Stimulated activated CD4-positive, alpha-beta T cell treated with anti-CD3 and anti-CD28 coated beads, Interleukin-4, amount 100 ng/mL, for 48 hours (primary cell): ENCODE measurements around the gene ACSS1.
A peak's percentile ranks its signal among the peaks of the same experiment; 100 is the strongest.

Source experiments
- DNase-seq, 2 donors: peaks; one replicate each; pipeline ENCODE4 v3.0.0-alpha.2; 2020; ENCODE audit warnings: low read depth in 2 of 2

The ACSS1 gene

DNA sequence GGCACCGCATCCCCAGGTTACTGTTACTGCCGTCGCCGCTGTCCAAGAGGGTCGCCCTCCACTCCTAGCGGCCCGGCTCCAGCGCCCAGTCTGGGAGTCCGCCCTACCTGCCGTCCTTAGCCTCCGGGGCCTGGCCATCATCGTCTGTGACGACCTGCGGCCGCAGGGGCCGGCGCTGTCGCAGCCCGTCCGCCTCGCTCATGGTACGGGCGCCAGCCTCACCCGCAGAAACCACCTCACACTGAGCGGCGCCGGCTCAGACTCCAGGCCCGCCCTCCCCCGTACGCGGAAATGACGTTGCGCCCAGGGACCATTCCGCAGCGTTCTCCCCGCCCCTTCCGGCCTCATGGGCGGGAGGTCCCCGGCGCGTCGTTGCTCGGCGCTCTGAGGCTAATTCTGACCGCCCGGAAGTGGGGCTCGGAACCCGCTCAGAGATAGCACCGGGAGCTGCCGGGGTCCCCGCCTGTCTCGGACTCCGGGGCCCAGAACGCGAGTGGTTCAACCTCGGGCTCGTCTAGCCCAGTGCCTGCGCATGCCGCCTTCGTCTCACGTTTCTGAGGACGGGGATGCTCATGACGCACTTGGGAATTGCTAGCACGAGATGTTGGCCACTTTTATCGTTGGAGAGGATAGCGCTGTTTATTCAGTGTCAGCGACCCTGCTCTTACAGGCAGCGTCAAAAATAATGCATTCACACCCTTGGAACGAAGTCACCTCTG is 65.3 kb downstream of the ACSS1 start, which contains the start of gene APMAP:
APMAP (minus strand) TSS at position 265 of the 719 bp plus-strand sequence; CDS start at position 202, 63 bp downstream.
- peak; percentile 96 to 97 for DNase-seq

DNA sequence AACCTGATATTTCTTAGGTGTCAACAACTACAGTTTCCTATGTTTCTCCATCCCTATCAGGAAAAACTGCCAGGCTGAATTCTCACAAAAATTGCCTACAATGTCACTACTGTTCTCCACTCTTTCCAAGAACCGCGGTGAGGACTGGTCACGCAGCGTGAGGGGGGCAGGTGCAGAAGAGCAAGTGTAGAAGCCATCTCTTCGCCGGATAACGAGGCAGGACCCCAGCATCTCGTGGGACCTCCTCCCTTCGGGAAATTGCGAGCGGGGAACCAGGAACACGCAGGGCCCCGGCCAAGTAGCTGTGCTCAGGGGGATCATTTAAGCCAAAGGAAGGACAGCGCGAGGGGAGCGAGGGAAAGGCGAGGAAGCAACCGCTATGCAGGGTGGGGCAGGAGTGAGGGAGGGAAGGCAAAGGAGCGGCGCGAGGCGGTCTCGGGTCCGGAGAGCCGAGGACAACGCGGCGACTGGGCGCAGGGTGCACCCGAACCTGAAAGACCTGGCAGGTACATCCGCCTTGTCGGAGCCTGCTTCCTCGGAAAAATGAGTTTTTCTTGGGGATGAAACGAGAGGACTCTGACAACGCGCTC is 65.9 kb downstream of the ACSS1 start:
- peak in 1 of 2 donors; percentile 8 for DNase-seq

DNA sequence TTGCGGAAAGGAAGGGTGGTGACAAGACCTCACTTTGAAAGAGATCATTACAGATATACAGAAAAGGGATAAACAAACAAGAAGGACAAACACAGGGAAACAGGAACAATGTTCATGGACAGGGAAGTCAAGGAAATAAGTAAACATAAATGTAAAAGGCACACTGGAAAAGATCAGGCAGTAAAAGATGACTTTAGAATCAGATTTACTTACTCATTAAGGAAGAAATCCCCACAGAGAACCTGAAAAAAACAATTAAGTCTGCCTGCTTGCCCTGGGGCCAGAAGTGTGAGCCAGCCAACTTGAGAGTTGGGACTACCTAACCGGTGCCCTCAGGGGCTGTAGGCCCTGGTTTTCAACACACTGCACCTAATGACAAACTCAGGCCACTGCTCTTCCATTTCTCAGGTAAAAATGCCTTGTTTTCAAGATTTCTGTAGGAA is 67.1 kb downstream of the ACSS1 start:
- no peak for DNase-seq

DNA sequence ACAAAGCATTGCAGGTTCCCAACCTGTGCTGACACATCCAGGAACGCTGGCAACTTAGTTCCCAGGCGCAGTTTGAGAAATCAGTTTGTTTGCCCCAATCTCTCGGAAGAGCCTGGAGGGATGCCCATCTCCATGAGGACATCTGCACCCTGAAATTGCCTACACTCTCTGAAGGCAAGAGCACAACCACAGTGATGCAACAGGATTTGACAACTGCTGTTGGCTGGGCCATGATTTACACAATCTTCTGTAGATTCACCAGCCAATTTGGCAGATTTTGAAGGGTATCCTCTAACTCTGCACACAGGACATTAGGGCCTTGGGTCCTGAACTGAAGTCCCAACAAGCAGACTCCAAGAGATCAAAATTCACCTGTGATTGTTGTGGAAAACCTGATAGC is 68.8 kb downstream of the ACSS1 start:
- DNase-seq = no peak

DNA sequence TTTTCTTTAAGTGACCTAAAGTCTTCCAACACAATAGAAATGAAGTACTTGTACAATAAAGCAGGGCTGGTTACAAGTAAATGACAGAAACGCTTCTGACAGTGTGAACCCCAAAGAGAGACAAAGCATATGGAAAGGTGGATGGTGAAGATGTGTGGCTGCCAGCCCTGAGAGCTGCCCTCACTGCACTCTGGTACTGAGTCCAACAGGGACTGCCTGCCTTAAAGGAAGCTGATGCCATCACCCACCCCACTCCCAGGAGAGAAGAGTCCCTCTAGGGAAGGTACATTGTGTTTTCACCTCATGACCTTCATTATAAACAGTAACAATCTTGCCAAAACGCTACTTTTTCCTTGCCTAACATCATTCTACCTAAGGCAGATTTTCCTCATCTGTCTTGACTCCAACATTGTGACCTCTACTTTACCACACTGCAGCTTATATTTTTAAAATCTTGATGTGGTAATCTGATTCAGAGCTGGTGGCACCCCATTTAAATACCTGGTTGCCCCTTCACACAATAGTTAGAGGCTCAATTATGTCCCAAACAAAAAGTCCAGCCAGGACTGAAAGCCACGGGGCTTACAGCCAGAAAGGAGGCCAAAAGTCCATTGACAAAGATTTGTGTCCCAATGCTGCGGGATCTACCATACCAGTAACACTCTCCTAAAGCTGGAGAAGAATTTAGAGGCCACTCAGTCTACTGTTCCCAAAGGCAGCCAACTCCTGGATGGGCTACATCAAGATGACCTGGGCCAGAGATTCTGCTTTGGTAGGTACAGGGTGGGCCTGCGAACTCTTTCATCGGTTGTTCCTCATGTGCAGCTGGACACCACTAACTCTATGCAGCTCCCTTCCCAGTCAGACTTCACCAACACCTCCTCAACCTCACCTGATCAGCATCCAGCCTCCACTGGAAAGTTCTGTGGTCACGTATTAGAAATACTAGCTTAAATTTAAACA is 69.8 kb downstream of the ACSS1 start:
- no peak for DNase-seq

- DNase-seq = no peak
Observed at GRCh38 chr20:24987244-24987643, 70.7 kb downstream of the ACSS1 start.

- no peak for DNase-seq
Observed at GRCh38 chr20:24986436-24987015, 71.4 kb downstream of the ACSS1 start.

DNA sequence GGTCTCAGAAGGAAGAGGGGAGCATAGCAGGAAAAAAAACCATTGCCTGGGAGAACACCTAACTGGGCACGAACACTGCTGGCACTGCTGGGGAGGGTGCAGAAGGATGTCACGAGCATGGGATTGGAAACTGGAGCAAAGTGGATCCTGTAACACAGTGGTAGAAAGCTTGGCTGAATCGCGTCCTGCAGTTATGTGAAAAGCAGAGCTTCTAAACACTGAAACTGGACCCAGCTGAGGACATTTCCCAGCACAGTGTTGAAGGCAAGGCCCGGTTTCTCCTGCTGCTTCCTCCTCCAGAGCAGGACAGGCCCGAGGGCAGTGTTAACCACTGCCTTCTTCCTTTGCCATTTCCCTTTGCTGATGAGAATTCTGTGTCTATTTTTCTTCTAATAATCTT is 72.1 kb downstream of the ACSS1 start:
- DNase-seq = no peak

- no peak for DNase-seq
Observed at GRCh38 chr20:24984961-24985640, 72.8 kb downstream of the ACSS1 start.

GRCh38 chr20:24983896-24984295 is 74.0 kb downstream of the ACSS1 start:
- no peak for DNase-seq

DNA sequence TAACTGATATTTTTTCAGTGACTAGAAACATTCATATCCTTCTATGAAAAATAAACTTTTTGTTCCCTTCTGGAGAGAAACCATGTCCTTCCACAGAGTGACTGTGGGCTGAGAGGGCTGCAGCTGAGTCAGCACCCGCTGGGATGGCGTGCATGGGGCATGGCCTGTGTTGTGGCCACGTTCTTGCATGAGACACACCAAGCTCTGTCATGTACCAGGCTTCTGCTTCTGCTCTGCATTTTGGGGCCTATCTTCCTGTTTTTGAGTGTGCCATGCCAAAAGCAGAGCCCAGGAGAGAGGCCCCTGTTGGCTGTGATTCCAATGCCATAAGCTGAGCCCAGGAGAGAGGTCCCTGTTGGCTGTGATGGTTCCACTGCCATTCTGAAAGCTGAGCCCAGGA is 76.1 kb downstream of the ACSS1 start:
- no peak for DNase-seq

DNA sequence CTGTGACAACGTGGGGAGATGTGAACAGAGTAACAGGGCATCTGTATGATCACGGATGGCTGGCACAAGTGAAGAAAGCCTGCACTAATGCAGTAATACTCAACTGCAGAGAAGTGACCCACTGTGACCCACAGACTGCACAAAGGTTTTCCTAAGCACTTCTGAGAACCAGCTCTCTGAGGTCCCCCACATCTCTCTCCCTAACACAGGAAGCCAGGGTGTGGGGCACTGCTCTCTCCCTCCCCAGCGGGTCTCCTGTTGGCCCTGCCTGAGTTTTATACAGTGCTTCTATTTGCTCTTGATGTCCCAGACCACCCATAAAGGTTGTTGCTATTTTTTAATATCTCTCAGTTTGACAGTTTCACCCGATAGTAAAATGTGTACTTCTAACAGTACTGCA is 76.7 kb downstream of the ACSS1 start:
- DNase-seq = no peak

- no peak for DNase-seq
Observed at GRCh38 chr20:24980291-24981053, 77.5 kb downstream of the ACSS1 start.

GRCh38 chr20:24979036-24979960 is 78.6 kb downstream of the ACSS1 start:
- DNase-seq = no peak

GRCh38 chr20:24978513-24978912 is 79.4 kb downstream of the ACSS1 start:
- DNase-seq = no peak

- DNase-seq = no peak
Observed at GRCh38 chr20:24977797-24978196, 80.1 kb downstream of the ACSS1 start.

DNA sequence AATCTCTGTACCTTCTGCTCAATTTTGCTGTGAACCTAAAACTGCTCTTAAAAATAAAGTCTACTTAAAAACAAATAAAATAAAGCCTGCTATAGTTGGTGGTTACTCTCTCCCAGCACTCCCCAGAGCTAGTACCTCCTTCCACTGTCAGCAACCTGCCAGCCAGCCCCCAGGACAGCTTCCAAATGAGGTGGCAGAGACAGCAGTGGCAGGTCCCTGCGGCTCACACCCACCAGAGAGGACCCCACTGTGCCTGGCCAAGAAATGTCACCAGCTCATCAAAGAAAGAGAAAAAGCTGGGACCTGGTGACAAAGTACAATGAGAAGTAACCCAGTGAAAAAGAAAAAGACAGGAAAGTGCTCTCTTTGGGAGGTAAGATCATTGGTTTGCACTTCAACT is 80.6 kb downstream of the ACSS1 start:
- no peak for DNase-seq

DNA sequence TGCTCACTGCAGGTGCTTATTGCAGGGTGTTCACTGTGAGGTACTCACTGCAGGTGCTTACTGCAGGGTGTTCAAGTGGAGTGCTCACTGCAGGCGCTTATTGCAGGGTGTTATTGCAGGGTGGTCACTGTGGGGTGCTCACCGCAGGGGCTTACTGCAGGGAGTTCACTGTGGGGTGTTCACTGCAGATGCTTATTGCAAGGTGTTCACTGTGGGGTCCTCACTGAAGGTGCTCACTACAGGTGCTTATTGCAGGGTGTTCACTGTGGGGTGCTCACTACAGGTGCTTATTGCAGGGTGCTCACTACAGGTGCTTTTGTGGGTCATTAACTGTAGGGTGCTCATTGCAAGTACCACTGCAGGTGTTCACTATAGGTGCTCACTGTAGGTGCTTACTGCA is 85.6 kb downstream of the ACSS1 start:
- no peak for DNase-seq

- no peak for DNase-seq
Observed at GRCh38 chr20:24971376-24972101, 86.4 kb downstream of the ACSS1 start.
